Brain pericyte (primary cell): ENCODE results near the gene NTHL1.
"Not testable (repeated sequence)": the region's sequence is repeated elsewhere in the genome, so short reads cannot be mapped to it uniquely, and the experiment has no call there.

ENCODE experiments used
- DNase-seq: peaks from one replicate; pipeline ENCODE4 v3.0.0-alpha.2; 2012; ENCODE audit warnings: low read depth, low spot score

Gene NTHL1

DNA sequence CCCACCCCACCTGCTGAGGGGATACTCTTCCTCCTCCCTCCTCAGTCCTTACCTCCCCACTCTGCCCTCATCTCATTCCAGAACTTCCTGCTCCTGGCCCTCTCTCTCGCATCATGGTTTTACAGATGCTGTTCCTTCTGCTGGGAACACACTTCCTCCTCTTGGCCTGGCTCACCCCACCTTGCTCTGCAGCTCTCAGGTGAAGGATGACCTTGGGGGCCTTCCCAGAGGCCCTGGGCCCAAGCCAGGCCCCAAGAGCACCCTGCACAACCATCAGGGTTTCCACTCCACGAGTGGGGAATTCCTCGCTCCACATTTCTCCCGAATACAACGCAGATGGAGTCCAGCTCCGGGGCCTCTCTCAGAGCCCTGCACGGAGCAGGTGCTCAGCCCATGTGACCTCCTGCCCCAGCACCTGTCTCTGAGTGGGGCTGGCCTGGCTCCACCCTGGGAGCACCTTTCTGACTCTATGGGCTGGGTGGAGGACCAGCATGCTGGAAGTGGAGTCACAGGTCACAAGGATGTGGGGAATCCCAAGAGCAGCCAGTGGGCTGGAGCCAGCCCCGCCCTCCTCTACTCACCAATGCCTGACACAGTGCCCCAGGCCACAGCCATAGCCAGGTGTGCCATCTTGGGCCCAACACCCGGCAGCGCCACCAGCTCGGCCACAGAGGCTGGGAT, 4.5 kb downstream of the NTHL1 start:
- DNase-seq, result no peak

DNA sequence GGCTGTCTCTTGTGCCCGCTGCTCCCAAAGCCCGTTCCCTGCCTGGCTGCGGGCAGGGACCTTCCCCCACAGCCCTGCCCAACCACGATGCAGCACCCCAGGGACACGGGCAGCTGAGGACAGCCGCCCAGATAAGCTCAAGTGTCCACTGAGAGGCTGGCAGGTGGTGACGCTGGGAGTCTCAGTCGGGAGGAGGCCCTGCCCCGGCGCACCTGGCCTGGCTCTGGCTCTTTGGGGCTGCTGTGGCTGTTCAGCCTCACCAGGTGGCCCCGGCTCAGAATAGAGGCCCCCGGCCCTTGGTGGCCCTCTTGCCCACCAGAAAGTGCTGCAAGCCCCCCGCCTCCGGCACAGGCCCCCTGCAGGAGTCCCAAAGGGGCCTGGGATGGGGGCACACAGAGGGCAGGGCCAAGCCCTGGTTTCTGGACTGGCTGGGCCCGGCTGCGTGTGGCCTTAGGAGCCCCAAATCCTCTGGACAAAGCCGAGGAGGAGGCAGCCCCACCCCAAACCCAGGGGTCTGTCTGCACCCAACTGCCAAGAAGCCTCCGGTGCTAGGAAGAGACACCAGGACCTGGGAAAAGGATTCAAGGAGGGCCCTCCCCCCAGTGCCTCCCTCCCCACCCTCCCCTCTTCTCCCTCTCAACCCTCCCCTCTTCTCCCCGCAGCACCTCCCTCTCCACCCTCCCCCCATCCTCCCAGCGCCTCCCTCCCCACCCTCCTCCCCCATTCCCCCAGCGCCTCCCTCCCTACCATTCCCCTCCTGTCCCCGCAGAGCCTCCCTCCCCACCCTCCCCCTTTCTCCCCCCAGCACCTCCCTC, 5.3 kb downstream of the NTHL1 start:
- no peak for DNase-seq

DNA sequence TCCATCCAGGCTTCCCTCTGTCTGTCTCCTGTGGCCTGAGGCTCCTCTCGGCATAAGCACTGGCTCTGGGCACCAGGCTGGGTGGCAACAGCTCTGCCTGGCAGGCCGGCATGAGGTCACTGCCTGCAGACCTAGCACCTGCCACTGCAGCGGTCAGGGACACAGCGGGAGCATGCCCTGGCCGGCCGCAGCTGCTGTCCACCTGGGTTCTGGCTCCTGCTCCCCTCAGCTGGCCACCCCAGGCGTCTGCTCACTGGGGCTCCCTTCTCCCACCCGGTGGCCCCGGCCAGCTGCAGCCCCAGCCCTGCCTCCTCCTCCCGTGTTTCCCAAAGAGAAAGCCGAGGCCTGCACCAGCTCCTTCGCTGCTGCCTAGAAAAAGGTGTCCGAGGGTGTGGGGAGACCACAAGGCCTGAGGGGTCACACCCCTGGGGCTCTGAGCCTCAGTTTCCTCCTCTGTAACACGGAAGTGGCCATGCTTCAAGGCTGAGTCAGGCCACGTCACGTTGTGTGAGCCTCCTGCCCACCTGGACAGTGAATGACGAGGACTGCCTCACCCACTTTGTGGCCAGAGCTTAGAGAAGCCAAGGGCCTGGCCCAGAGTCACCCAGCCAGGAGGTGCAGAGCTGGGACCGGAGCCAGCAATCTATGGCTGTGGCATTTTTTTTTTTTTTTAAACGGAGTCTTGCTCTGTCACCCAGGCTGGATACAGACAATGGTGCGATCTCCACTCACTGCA, 6.7 kb downstream of the NTHL1 start:
- DNase-seq, result no peak

DNA sequence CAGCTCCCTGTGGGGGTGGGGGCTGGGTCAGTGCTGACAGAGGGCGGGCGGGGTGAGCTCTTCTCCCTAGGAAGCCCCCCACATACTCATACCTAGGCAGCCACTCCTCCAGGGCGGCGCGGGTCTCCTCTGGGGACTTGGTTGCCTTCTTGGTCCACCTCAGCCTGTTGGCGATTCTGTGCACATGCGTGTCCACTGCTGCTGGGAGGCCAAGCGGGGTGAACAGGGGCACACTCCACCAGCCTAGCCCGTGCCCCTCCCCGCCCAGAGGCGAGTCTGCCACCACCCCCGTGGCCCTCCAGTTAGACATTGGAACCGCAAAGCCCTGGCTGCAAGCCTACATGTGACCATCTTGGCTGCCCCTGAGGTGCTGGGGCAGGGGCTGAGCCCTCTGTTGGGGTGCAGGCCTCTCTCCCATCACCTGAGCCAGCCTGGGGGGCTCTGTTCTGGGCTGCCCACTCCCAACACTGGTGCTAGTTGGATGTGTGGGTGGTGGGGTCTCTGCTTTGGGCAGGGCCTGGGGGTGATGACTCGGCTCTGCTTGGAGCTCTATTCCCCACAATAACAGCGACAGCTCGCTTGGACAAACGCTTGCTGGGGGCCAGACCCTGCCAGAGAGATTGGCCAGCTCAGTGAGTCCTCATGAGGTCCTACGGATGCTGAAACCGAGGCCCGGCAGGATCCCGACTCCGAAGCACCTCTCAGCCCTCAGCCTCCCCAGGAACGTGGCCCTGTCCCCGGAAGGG, 7.4 kb downstream of the NTHL1 start:
- no peak for DNase-seq

DNA sequence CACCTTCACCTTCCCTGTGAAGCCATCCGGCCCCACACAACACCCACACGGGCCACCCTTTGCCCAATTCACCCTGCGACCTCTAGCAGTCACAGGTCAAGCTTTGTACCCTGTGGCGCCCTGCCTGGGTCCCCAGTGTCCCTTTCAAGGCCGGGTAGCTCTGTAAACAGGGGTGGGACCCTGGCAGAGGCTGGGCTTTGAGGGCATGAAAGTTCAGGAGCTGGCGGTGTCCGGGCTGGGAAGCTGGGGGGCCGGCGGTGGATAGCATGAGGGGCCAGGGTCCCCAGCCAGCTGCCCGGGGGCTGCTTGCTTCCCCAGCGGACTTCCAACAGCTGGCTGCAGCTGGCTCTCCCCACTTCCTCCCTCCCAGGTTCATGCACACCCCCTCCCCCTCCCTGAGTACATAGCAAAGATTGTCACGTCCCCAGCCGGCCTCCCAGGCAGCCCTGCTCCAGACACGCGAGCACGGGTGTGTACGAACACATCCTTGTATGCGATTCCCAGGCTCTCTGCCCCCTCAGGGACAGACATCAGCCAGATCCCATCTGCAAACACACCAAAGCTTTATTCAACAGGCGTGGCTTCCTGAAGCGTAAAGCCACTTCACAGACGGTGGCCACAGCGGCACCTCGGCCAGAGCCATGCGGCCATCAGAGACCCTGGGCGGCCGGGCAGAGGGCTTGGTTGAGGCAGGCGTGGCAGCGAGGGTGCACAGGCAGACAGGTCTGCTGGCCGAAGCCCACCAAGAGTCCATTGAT, 8.2 kb downstream of the NTHL1 start:
- peak; percentile 80 for DNase-seq

DNA sequence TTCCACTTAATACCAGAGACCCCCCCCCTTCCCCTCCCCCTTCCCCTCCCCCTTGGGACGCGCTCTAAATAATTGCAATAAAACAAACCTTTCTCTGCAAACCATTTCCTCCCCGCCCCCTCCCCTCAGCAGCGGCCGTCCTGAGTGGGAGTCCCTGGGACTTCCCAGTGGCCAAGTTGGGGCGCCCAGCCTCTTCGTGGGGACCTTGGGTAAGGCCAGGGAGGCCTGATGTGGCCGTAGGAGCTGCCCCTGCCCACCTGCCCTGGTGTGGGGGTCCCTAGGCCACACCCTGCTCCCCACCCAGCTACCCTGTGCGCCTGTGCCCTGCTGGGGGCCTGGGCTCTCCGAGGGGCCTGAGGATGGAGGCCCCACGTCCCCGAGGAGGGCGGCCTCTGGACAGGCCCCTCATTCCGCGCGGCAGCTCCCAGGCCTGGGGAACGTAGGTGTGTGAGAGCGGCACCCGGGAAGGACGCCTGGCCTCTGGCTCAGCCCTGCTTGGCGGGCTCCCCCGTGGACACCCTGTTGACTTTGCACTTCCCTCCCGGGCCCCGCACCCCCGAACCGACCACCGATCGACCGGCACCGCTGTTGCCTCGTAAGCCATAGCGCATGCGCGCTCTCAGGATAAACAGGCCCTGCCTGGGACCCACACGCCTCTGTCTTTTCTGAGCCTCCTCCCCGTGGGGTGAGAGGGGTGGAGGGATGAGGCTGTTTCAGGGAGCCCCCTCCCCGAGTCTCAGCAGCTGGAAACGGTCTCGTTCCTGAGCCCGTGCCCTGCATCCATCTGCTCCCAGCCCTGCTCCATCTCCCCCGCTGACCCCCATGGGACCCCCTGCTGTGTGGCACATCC, 9.0 kb downstream of the NTHL1 start:
- no peak for DNase-seq

DNA sequence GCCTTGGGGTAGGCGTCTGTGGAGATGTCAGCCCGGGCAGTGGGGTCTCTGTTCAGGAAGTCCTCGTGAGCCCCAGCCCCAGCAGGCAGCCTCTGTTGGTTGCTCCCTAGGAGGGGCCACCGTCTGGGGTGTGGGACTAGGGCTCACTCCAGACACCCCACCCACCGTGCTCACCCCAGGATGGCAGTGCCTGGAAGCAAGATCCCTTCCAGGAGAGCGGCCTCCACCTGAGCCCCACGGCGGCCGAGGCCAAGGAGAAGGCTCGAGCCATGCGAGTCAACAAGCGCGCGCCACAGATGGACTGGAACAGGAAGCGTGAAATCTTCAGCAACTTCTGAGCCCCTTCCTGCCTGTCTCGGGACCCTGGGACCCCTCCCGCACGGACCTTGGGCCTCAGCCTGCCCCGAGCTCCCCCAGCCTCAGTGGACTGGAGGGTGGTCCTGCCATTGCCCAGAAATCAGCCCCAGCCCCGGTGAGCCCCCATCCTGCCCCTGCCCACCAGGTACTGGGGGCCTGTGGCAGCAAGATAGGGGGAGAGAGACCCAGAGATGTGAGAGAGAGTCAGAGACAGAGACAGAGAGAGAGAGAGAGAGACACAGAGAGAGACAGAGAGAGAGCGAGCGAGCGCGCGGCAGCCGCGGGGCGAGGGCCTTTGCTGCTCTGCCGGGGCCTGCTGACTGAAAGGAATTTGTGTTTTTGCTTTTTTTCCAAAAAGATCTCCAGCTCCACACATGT, 9.8 kb downstream of the NTHL1 start:
- DNase-seq, result no peak

DNA sequence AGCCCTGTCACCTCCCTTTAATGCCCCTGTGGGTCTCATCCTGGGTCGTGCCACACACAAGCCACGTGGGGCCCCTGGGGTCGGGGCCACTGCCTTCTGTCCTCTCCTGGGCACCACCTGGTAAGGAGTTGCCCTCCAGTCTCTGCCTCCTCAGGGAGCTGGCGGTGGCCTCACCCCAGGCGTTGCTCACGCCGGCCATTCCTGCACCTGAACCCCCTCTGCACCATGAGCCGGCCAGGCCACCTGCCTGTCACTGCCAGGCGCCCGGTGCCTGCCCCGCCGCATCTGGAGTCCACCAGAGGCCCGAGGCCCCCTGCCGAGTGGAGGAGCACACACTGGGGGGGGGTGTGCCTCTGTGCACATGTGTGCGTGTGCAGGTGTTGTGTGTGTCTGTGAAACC, 10.5 kb downstream of the NTHL1 start:
- DNase-seq, result no peak

DNA sequence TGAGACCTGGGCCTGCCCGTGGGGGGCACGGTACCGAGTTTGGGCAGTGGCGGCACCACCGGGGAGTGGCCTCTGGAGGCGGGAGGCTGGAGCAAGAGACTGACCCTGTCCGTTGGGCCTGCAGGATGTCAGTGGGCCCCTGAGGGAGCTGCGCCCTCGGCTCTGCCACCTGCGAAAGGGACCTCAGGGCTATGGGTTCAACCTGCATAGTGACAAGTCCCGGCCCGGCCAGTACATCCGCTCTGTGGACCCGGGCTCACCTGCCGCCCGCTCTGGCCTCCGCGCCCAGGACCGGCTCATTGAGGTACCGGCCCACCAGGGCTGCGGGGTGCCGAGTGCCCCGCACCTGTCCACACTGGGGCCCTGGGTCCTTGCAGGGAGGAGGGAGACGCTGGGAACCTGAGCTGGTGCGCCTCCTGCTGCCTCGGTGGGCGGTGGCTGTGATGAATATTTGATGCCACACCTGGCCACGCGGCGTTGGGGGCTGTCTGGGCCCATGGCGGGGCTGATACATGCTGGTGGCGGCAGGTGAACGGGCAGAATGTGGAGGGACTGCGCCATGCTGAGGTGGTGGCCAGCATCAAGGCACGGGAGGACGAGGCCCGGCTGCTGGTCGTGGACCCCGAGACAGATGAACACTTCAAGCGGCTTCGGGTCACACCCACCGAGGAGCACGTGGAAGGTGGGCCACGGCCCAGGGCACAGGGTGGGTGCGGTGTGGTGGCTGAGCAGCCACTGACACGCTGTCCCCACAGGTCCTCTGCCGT, 11.3 kb downstream of the NTHL1 start:
- no peak for DNase-seq

DNA sequence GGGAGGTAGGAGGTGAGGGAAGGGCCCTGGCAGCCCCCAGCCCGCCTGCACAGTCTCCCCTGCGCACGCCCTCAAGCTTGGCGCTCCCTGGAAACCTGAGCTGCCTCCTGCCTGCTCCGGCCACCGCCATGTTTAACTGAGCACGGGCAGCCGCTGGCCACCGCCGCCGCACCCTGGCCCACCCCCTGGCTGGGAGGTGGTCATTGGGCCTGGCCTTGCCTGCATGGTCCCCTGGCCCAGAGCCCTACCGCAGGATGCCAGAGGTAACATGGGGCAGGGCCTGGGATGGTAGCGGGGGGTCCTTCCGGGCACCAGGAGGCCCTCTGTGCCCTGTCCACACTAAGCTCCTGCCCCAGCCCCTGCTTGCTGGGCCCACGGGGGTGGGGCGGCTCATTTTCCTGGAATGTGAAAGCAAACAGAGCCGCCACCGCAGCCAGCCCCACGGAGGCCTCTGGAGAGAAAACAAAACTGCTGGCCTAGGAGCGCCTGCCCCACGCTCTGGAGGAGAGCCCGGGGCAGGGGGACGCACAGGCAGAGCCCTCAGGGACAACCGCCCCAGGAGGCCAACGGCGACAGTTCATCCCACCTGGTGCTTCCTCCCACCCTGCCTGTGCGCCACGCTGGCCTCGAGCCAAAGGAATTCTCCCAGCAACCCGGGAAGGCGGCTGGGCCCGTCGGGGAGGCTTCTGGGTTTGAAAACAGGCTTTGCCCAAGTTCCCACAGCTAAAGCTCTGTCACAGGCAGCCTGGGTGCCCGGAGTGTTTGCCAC, 12.0 kb downstream of the NTHL1 start:
- peak; percentile 85 for DNase-seq

DNA sequence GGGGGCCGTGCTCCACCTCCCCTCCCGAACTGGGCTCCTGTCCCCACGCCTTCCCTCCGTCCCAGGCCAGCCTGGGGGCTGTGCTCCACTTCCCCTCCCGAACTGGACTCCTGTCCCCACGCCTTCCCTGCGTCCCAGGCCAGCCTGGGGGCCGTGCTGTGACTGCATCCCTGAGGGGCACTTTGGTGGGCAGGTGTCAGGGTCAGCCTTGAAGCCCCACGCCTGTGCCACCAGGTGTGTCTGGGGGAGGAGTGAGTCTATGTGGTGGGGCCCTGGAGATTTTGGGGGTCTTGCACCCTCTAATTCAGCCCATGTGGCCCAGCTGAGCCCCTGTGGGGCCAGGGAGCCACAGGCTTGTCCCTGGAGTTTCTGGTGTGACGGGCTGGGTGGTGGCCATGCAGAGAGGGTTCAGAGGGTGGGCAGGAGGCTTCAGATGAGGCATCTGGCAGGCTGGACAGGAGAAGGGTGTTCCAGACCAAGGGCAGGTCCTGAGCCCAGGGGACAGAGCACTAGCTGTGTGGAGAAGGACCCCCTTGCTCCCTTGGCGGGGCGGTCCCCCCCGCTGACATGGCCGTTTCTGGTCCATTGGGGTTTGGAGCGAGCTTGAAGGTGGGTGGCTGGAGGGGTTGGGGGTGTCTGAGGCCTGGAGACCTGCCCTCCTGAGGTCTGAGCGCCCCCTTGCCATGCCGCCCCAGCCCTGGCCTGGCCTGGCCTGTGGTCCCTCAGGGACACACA, 12.8 kb downstream of the NTHL1 start:
- DNase-seq, result no peak

DNA sequence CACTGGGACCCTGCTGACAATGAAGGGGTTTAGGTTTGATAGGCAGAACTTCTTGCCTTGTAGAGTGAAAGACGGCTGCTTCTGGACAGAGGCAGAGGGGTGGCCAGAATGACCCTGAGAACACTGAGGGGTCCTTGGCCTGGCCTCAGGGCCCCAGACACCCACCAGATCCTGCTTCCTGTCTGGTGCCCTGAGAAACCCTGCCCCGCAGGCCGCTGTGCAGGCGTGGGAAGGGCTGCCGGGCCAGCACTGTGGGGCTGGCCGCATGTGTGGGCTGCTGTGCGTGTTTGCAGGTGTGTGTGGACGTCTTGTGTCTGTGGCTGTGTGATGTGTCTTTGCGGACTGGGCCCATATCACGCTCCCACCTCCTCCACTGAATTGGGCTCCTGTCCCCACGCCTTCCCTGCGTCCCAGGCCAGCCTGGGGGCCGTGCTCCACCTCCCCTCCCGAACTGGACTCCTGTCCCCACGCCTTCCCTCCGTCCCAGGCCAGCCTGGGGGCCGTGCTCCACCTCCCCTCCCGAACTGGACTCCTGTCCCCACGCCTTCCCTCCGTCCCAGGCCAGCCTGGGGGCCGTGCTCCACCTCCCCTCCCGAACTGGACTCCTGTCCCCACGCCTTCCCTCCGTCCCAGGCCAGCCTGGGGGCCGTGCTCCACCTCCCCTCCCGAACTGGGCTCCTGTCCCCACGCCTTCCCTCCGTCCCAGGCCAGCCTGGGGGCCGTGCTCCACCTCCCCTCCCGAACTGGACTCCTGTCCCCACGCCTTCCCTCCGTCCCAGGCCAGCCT, 13.5 kb downstream of the NTHL1 start:
- not testable (repeated sequence) for DNase-seq

DNA sequence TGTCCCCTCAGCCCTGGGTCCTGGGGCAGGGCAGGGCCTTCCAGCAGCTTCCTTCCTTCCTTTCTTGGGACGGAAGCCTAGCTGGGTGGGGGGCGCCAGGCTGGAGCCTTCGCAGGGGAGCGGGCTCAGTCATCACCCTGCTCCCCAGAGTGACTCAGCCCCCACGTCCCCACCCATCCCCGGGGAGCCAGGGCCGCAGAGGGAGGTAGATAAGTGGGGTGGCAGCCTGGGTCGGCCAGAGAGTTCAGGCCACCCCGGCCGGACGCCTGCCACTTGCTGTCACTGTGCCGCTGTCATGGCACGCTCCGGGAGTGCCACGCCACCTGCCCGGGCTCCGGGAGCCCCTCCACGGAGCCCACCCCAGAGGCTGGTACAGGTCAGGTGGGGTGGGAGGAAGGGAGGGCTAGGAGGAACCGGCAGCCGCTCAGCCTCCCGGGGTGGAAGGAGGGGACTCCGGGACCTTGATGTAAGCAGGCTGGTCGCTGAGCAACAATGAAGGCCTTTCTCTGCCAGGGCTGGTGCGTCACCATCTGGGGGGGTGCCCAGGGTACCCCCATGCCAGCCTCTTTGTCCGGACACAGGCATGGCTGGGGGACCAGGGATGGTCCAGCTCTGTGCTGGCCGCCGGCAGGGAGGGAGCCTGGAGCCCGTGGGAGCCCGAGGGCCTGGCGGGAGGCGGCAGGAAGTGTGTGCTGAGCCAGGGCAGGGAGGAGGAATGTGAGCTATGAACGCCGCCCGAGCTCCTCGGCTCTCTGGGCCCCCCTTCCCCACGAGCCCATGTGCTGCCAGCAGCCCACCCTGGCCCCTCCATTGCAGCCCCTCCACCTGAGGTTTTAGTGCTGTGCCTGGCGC, 14.4 kb downstream of the NTHL1 start:
- no peak for DNase-seq

DNA sequence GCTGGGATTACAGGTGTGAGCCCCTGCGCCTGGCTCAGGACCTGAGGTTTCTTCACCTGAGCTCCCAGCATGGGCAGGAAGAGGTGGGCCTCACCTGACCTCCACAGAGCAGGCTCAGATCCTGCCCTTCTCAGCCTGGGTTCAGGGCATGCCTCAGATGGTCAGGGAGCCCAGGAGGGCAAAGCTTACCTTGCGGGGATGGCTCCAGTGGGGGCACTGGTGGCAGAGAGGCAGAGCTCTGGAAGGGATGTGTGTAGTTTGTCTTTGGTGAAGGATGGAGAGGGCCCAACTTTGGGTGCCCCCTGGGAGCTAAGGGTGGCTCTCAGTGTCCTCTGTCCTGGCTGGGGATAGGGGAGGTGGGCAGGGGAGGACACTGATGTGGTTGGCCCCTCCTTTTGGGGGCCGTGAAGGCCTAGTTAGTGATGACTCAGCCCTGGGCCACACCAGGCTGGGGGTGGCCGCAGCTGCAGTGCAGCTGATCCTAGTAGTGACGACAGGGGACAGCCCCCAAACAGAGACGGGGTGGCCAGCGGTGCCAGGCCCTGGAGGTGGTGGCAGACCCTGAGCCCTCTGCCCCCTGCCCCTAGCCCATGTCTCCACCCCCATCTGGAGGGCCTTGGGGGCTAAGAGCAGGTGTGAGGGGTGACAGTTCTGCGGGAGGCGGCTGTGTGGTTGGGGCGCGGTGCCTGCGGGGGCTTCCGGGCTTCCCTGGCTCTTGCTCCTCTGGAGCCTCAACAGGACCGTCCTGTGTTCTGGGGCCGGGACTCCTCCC, 15.2 kb downstream of the NTHL1 start:
- DNase-seq, result no peak

DNA sequence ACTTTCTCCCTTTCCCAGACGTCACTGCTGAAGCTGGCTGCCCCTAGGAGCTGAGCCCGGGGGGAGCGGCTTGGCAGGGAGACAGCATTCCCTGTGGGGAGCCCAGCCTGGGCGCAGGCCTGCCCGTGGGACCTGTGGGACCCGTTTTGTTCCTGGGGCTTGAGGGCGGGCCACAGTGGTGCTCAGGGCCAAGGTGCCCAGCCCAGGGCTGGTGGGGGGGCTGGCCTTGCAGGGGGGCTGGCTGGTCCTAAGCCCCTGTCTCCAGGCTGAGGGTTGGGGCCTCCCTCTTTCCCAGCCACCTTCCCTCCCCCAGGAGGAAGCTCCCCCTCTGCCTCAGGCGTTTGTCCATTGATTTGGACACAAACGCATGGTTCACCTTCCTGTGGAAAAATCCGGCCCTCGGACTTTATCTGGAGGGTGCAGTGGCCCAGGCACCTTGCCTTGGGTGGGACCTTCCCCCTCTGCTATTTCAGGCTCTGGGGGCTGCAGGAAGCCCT, 16.5 kb downstream of the NTHL1 start:
- DNase-seq, result no peak
